DMS79 treated with DMSO at 0.1 percent for 48 hours (cell line): ENCODE data around the gene SENP1.
A peak's percentile ranks its signal among the peaks of the same experiment; 100 is the strongest.
"Not testable (repeated sequence)": the region's sequence is repeated elsewhere in the genome, so short reads cannot be mapped to it uniquely, and the experiment has no call there.

ENCODE experiments used
- DNase-seq: peaks from one replicate; lab custom pipeline; 2025; lab: John Stamatoyannopoulos, UW

SENP1 gene

GRCh38 chr12:48105867-48106680 is at the start of gene SENP1:
Gene SENP1 (minus strand): TSS chr12:48106079. CDS start chr12:48101472, 4,607 bp downstream.
- DNase-seq, result peak; percentile 98

- DNase-seq, result no peak
These were observed 45.4 kb upstream of the SENP1 start for GRCh38 chr12:48151103-48151771.

- no peak for DNase-seq
These were observed 40.1 kb upstream of the SENP1 start for GRCh38 chr12:48145981-48146380.

- no peak for DNase-seq
These were observed 38.0 kb upstream of the SENP1 start for GRCh38 chr12:48143898-48144297.

GRCh38 chr12:48142818-48143674 is 37.2 kb upstream of the SENP1 start:
- no peak for DNase-seq

- no peak for DNase-seq
These were observed 29.1 kb upstream of the SENP1 start for GRCh38 chr12:48135027-48135426.

- no peak for DNase-seq
These were observed 26.9 kb upstream of the SENP1 start for GRCh38 chr12:48132826-48133225.

GRCh38 chr12:48131517-48131916 is 25.6 kb upstream of the SENP1 start:
- no peak for DNase-seq

- no peak for DNase-seq
These were observed 23.5 kb upstream of the SENP1 start for GRCh38 chr12:48129376-48129775.

GRCh38 chr12:48128800-48129199 is 22.9 kb upstream of the SENP1 start:
- DNase-seq, result no peak

- DNase-seq, result no peak
These were observed 21.2 kb upstream of the SENP1 start for GRCh38 chr12:48126953-48127630.

GRCh38 chr12:48125985-48126384 is 20.1 kb upstream of the SENP1 start:
- no peak for DNase-seq

GRCh38 chr12:48125542-48125941 is 19.7 kb upstream of the SENP1 start:
- not testable (repeated sequence) for DNase-seq

GRCh38 chr12:48123169-48123568 is 17.3 kb upstream of the SENP1 start:
- DNase-seq, result no peak

- no peak for DNase-seq
These were observed 16.4 kb upstream of the SENP1 start for GRCh38 chr12:48122065-48122834.

GRCh38 chr12:48121522-48121921 is 15.6 kb upstream of the SENP1 start:
- no peak for DNase-seq

- DNase-seq, result peak; percentile 52
These were observed 13.9 kb upstream of the SENP1 start for GRCh38 chr12:48119834-48120195.

- DNase-seq, result peak; percentile 85
These were observed 13.4 kb upstream of the SENP1 start, which contains the start of gene PFKM for GRCh38 chr12:48119078-48119833. Gene PFKM (plus strand): TSS chr12:48119364. CDS start chr12:48122775, 3,411 bp downstream.

GRCh38 chr12:48118284-48118871 is 12.5 kb upstream of the SENP1 start:
- peak; percentile 46 for DNase-seq

- DNase-seq, result no peak
These were observed 10.1 kb upstream of the SENP1 start for GRCh38 chr12:48115957-48116356.
